Right lung (tissue), 5 donors: Measurements from ENCODE around the gene KLHL29. TPM values are rescaled to one million over a fixed set of nuclear protein-coding genes. Genes with fewer than 3 reads are reported as not detected.
A peak's percentile ranks its signal among the peaks of the same experiment; 100 is the strongest.

ENCODE experiments used
- DNase-seq, 2 donors: peaks; one replicate each; pipeline ENCODE4 v3.0.0-alpha.2; 2013
- polyA plus RNA-seq, 5 donors: library from polyadenylated mRNA; unstranded; fragments of 120-200 nt; gene quantifications; one replicate each; pipeline versions ENCODE4 v1.2.1 to v1.2.3, GENCODE V29; 2013; ENCODE audit warnings: inconsistent platforms in 1 of 5, low replicate concordance in 1 of 5; ENCODE audit not compliant: insufficient read length in 5 of 5, insufficient read depth in 1 of 5

The KLHL29 gene
- polyA plus RNA-seq, 5 donors: 1.6 to 2.7 (median 2.1) TPM

DNA sequence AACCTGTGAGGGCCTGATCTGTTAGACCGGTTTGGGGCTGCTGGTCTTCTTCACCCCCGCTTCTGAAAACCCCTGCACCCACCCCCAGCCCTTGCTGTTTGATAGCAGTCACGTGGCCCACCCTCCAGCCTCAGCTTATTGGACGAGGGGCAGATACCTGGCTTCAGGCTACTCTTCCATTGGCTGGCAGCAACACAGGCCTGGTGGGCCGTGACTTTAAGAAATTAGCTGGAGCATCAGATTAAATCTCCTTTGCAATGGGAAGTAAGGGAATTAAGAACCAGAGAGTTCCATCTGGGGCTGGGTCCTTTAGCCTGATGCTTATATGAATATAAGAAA, 107.3 kb downstream of the KLHL29 start:
- no peak for DNase-seq

- DNase-seq: no peak
These were observed 107.9 kb downstream of the KLHL29 start for GRCh38 chr2:23492921-23493320.

DNA sequence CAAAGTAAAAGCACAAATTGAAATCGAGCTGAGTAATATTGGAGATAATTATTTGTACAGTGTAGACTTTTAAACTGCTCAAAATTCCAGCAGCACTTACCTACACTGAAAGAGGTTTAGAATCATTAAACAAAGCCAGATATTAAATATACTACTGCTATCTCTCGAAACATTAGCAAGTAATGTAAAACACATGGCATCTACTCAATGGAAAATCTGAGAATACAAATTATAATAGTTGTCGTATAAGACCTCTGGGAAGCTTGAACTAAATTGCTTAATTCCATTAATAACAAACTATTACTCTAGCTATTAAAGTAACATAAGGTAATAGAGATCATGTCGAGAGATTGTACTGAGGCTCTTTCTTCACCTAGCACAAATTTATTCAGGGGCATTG, 108.9 kb downstream of the KLHL29 start:
- DNase-seq: no peak

DNA sequence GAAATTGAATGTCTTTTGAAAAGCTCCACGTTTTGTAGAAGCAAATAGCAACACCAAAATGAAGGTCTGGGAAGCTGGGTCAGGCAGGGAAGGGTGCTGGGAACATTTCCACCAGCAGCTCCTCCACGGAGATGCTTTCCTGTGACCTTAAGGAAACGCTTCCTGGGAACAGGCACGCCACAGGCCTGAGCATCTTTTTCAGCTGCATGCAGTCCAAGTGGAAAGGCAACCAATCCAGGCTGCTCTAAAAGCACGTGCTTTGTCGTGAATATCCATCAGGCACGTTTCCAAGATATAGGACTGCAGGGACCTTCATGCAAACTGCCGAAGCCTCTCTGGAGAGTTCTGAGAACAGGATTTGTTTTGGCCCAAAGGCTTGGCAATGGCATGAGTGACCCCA, 109.3 kb downstream of the KLHL29 start:
- DNase-seq: no peak

DNA sequence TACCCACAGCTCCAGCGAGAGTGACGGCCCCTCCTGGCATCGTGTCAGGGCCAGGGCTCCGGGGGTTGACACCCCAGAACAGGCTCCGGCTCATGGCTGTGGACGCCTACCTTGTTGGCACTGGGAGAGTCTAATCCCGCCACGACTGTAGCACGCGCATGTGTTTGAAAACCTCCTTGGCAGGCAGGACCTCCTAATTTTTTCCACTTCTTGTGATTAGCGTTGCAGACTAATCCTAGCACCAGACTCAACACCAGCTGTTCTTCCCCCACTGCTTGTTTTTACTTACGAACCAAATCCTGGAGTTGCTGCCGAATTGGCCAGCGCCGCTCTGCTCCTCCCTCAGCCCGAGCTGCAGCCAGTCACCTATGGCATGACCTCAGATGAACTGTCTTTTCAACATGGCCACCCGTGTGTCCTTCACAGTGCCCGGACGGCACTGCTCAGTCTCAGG, 110.7 kb downstream of the KLHL29 start:
- no peak for DNase-seq

DNA sequence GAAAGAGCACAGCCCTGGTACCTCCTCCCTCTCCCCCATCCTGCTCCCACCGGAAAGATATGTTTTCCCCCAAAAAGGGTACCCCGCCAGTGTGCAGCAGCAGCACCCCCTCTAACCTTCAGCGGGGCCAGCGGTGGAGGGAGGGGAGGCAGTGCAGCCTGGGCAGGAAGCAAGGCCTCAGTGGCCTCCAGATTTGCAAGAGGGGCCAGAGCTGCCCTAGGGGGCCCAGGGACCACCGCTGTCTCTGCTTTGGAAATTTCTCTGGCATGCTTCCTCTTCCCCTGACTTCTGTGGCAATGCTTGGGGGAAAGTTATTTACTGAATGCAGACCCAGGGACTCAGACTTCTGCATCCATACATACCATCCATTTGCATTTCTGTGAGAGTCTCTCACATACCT, 111.5 kb downstream of the KLHL29 start:
- DNase-seq: no peak

DNA sequence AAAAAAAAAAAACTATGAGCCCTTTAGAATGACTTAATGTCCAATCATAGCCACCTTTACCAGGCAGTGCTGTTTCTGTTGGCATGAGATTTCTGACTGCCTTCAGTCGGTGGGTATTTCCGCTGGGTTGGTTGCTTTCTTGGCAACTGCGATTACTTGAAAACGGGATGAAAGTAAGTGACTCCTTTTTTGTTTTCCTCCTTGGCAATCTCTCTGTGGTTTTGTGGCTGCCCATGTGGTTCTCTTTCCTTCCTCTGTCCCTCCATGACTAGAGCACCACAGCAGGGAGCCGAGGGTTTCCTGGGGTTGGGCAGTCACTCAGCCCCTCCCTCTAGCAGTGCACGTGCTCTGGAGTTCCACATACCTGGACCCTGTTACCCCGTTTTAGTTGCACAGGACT, 112.1 kb downstream of the KLHL29 start:
- no peak for DNase-seq

DNA sequence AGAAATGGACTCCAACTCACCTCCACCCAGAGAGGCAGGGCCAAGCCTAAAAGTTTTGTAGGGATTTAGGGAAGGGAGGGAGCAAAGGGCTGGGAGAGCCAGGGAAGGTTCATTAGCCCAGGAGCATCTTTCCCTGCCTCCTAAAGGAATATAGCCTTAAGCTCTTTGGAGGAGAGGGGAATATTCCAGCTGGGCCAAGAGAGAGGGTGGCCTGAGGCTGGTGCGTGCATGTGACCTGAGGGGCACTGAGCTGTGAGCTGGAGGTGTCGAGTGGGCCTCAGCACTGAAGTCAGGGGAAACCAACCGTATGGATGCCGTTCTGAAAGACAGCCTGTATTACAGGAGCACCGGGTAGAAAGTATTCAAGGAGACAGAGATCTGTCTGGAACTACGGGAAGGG, 112.6 kb downstream of the KLHL29 start:
- no peak for DNase-seq

GRCh38 chr2:23498943-23499342, 114.0 kb downstream of the KLHL29 start:
- peak in 1 of 2 donors; percentile 40 for DNase-seq

DNA sequence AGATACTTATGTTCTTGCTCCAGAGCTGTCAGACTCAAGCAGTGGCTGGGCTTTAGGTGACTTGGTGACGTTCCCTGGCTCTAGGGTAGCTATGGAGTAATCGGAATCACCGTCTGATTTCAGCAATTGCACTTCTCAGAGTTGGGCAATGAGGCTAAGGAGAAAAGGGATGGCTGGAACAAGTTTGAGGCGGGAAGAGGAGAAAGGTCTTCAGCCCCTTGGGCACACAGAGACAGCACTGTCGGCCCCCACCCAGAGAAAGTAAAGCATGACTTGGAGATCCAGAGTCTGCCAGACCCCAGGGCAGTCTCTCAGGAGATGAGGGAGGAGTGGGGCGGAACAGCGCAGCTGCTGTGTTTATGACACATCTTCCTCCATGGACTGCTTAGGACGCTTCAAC, 114.5 kb downstream of the KLHL29 start:
- no peak for DNase-seq

- no peak for DNase-seq
These were observed 115.9 kb downstream of the KLHL29 start for GRCh38 chr2:23500836-23501235.

GRCh38 chr2:23502096-23502495, 117.1 kb downstream of the KLHL29 start:
- no peak for DNase-seq

- DNase-seq: no peak
These were observed 118.1 kb downstream of the KLHL29 start for GRCh38 chr2:23503097-23503496.

GRCh38 chr2:23503682-23504081, 118.7 kb downstream of the KLHL29 start:
- DNase-seq: no peak

DNA sequence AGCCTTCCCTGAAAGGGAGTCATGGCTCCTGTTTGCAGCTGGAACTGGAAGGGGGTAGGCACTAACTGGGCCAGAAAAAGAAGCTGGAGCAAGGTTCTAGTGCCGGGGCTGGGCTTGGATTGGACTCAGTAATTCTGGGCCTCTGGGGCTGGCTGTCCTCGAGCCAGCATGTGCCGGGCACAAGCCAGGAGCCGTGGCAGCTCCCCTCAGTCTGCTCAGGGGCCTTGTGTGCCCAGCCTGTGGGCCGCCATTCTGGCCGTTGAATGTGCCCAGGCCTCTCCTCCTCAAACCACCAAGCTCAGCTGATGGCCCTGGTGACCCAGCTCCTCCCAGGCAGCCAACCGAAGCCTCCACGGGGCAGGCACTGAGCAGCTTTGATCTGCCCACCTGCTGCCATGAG, 119.6 kb downstream of the KLHL29 start:
- no peak for DNase-seq

- DNase-seq: no peak
These were observed 120.4 kb downstream of the KLHL29 start for GRCh38 chr2:23505218-23505983.

- peak; percentile 68 to 77 for DNase-seq
These were observed 121.0 kb downstream of the KLHL29 start for GRCh38 chr2:23505984-23506380.

GRCh38 chr2:23506531-23507266, 121.7 kb downstream of the KLHL29 start:
- DNase-seq: peak in 1 of 2 donors; percentile 34

DNA sequence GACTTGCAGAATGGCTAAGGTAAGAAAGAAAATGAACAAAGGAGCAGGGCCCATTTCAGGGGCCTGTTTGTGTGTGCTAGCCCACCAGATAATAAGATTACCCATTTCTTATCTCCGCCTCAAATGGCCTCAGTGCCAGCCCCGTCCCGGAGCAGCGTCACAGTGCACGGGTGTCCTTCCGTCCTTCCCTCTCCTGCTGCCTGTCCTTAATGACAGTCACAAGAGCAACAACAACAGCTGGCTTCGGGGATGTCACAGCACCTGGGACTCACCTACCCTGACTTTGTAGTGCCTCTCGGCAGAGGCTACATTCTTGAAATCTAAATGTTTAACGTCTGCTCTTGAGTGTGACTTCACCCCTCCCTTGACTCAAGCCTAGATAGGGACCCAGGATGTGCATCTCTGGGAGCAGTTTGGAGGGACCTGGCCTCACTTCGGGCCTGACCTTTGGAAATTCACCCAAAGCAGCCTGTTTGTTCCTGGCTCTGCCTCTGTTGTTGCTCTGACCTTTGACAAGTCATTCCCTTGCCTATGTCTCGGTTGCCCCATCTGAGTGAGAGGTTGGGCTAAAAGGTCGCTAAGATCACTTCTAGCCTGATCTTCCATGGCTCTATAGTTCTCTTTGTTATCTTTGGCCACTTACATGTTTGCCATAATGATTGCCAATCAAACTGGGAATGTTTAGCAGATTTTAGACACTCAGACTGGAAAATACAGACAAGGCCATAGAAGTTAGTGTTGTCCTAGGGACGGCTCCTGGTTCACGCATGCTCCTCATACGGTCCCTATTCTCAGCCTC, 122.5 kb downstream of the KLHL29 start:
- no peak for DNase-seq

DNA sequence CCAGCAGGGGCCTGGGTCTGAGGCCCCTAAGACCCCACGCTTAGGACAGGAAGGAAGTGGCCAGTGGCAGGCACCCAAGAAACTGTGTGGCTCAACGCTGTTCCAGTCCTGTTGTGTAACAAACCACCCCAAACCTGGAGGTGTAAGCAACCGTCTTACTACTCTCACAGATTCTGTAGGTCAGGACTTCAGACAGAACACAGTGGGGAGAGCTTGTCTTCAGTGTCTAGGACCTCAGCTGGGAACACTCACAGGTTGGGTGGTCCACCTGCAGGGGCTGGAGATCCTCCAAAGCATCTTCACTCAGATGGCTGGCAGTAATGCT, 123.0 kb downstream of the KLHL29 start:
- DNase-seq: no peak

- no peak for DNase-seq
These were observed 124.1 kb downstream of the KLHL29 start for GRCh38 chr2:23509103-23509502.

GRCh38 chr2:23509596-23510292, 124.8 kb downstream of the KLHL29 start:
- no peak for DNase-seq
